Activated CD8-positive, alpha-beta memory T cell treated with anti-CD3 and anti-CD28 coated beads, Interleukin-2, amount 50 U/mL, for 1 hour (primary cell): ENCODE results near the gene TMEM273.

ENCODE experiments used
- DNase-seq: peaks from one replicate; pipeline ENCODE4 v3.0.0-alpha.2; 2020; ENCODE audit errors: extremely low read depth

The TMEM273 gene

GRCh38 chr10:49164559-49165188 is 23.5 kb downstream of the TMEM273 start:
- no peak for DNase-seq

- no peak for DNase-seq
Observed at GRCh38 chr10:49163741-49164140, 24.4 kb downstream of the TMEM273 start.

- no peak for DNase-seq
Observed at GRCh38 chr10:49162761-49163310, 25.4 kb downstream of the TMEM273 start.

GRCh38 chr10:49162063-49162462 is 26.1 kb downstream of the TMEM273 start:
- DNase-seq = no peak

GRCh38 chr10:49161411-49161997 is 26.7 kb downstream of the TMEM273 start:
- DNase-seq = no peak

- DNase-seq = no peak
Observed at GRCh38 chr10:49160814-49161213, 27.4 kb downstream of the TMEM273 start.

- DNase-seq = no peak
Observed at GRCh38 chr10:49160110-49160509, 28.1 kb downstream of the TMEM273 start.

- DNase-seq = no peak
Observed at GRCh38 chr10:49158915-49159314, 29.3 kb downstream of the TMEM273 start.

- DNase-seq = no peak
Observed at GRCh38 chr10:49158404-49158803, 29.8 kb downstream of the TMEM273 start.

GRCh38 chr10:49157229-49157628 is 31.0 kb downstream of the TMEM273 start:
- no peak for DNase-seq

- DNase-seq = no peak
Observed at GRCh38 chr10:49154641-49155040, 33.5 kb downstream of the TMEM273 start.

GRCh38 chr10:49153971-49154370 is 34.2 kb downstream of the TMEM273 start:
- no peak for DNase-seq

- DNase-seq = no peak
Observed at GRCh38 chr10:49153115-49153514, 35.1 kb downstream of the TMEM273 start.

GRCh38 chr10:49152663-49153062 is 35.5 kb downstream of the TMEM273 start:
- no peak for DNase-seq

- DNase-seq = no peak
Observed at GRCh38 chr10:49152037-49152436, 36.2 kb downstream of the TMEM273 start.

GRCh38 chr10:49151481-49151880 is 36.7 kb downstream of the TMEM273 start:
- no peak for DNase-seq

- no peak for DNase-seq
Observed at GRCh38 chr10:49151025-49151445, 37.2 kb downstream of the TMEM273 start.

GRCh38 chr10:49150426-49150825 is 37.8 kb downstream of the TMEM273 start:
- DNase-seq = no peak

- DNase-seq = no peak
Observed at GRCh38 chr10:49149881-49150280, 38.3 kb downstream of the TMEM273 start.

- DNase-seq = no peak
Observed at GRCh38 chr10:49144058-49144720, 44.0 kb downstream of the TMEM273 start.

GRCh38 chr10:49143249-49143648 is 44.9 kb downstream of the TMEM273 start:
- no peak for DNase-seq

- DNase-seq = no peak
Observed at GRCh38 chr10:49141541-49142332, 46.5 kb downstream of the TMEM273 start.
